ENCODE measurements around the gene MORN1. TPM values are rescaled to one million over a fixed set of nuclear protein-coding genes. Genes with fewer than 3 reads are reported as not detected.

The MORN1 gene
- polyA plus RNA-seq, 1 of the 3 experiments (the other 2 are of a cell fraction), result 16.3 TPM

GRCh38 chr1:2295526-2295925, 95.8 kb downstream of the MORN1 start (continued):
- TF ChIP-seq USF1 (IDR thresholded peaks at IDR 0.05; ENCODE audit: borderline replicate concordance, low read depth), result no peak
- no peak for TF ChIP-seq USF2 (IDR thresholded peaks at IDR 0.05; ENCODE audit: borderline replicate concordance, low read depth, low read length)
- TF ChIP-seq MEF2A (IDR thresholded peaks at IDR 0.05; ENCODE audit: borderline replicate concordance, low read depth), result no peak

GRCh38 chr1:2294725-2295078, 96.7 kb downstream of the MORN1 start:
- no peak overlapping the region for H3K9ac ChIP-seq
- POLR2A ChIA-PET, result no interaction called here
- H3K79me2 ChIP-seq (ENCODE audit: insufficient read depth), result peaks cover 100% of the 10 kb centered on the region
- peaks cover 98% of the 10 kb centered on the region for H4K20me1 ChIP-seq (ENCODE audit: insufficient read depth)
- TF ChIP-seq FOXM1 (IDR thresholded peaks at IDR 0.05; ENCODE audit: low read depth), result no peak
- TF ChIP-seq MAX (IDR thresholded peaks at IDR 0.05; ENCODE audit: low read depth), result no peak
- no peak for TF ChIP-seq TEAD4 (IDR thresholded peaks at IDR 0.05; ENCODE audit: borderline replicate concordance, insufficient read depth)
- TF ChIP-seq RAD21 (IDR thresholded peaks at IDR 0.05; ENCODE audit: low read length), result no peak
- no peak for TF ChIP-seq EZH2phosphoT487 (IDR thresholded peaks at IDR 0.05; ENCODE audit: borderline replicate concordance, low read depth)
- TF ChIP-seq JUND (IDR thresholded peaks at IDR 0.05), result no peak
- TF ChIP-seq NRF1 (IDR thresholded peaks at IDR 0.05; ENCODE audit: low read depth, low read length), result no peak
- no peak for TF ChIP-seq YY1 (IDR thresholded peaks at IDR 0.05; ENCODE audit: low read depth)
- no peak for TF ChIP-seq MEF2A (IDR thresholded peaks at IDR 0.05; ENCODE audit: borderline replicate concordance, low read depth)
- no peak for TF ChIP-seq PBX3 (IDR thresholded peaks at IDR 0.05)
- no peak for TF ChIP-seq GABPA (IDR thresholded peaks at IDR 0.05; ENCODE audit: low read depth)
- TF ChIP-seq GATA2 (CRISPR knock-in tag; IDR thresholded peaks at IDR 0.05), result no peak
- no peak for TF ChIP-seq USF2 (IDR thresholded peaks at IDR 0.05; ENCODE audit: borderline replicate concordance, low read depth, low read length)
- TF ChIP-seq EP300 (IDR thresholded peaks at IDR 0.05; ENCODE audit: borderline replicate concordance in 1 of 2, low read depth in 1 of 2, low read length in 1 of 2), result no peak
- TF ChIP-seq RFX5 (IDR thresholded peaks at IDR 0.05; ENCODE audit: low read length), result no peak
- no peak for TF ChIP-seq TCF12 (IDR thresholded peaks at IDR 0.05)
- no peaks in the 10 kb centered on the region for H3K27me3 ChIP-seq (ENCODE audit: insufficient read depth)
- no peaks in the 10 kb centered on the region for H3K9me2 ChIP-seq
- no peak for DNase-seq
- no peak overlapping the region for H3K4me3 ChIP-seq (ENCODE audit: low read depth in 2 of 2, low read length in 1 of 2)
- no peak overlapping the region for H3K4me2 ChIP-seq
- no peaks in the 10 kb centered on the region for H3K36me3 ChIP-seq (replicated peaks in 1 of 2; ENCODE audit: control insufficient read depth in 1 of 2, insufficient read depth in 2 of 2, low read length in 1 of 2)
- H3K4me1 ChIP-seq (ENCODE audit: control insufficient read depth in 1 of 2, insufficient read depth in 2 of 2, low read depth in 1 of 2, low read length in 1 of 2), result peaks cover 0 to 50% of the 10 kb centered on the region in 2 experiments; a peak in 2 of 4 replicates
- no peaks in the 10 kb centered on the region for H3F3A ChIP-seq (replicated peaks; ENCODE audit: insufficient read depth)
- 92% methylated on average over 2 of the region's 5 CpGs for WGBS (ENCODE audit: low lambda C conversion rate)
- H3K27ac ChIP-seq (ENCODE audit: low read depth in 2 of 2, low read length in 1 of 2), result peak overlapping the region in 1 of 2 experiments; percentile 34; a peak in 1 of 4 replicates
- no peak overlapping the region for H2AFZ ChIP-seq (ENCODE audit: low read depth)
- CTCF ChIA-PET, result no interaction called here
- H3K9me3 ChIP-seq, result no peaks in the 10 kb centered on the region

All from SK-N-SH (cell line).